ENCODE measurements around the gene YWHAE.

DNA sequence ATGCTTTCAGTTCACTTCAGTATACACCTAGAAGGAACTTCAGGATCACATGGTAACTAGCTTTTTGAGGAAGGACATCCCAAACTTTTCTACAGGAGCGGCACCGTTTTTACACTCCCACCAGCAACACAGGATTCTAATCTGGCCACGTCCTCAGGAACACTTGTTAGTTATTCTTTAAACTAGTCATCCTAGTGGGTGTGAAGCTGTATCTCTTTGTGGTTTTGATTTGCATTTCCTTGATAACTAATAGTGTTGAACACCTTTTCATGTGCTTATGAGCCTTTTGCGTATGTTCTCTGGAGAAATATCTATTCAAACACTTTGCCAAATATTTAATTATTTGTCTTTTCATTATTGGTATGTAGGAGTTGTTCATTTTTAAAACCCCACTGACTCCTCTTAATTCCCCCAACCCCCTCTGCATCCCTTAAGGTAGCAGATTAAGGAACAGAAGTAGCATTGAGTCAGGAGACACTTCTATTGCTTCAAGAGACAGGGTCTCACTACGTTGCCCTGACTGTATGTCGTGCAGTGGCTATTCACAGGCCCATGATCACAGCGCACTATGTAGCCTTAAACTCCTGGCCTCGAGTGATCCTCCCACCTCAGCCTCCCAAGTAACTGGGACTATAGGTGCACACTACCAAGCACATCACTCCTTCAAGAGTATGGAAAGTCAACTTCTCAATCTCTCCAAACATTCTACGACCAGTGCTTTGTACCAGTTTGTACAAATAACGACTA lies 25.4 kb downstream of the YWHAE start:
- TF ChIP-seq, protein P1, sequence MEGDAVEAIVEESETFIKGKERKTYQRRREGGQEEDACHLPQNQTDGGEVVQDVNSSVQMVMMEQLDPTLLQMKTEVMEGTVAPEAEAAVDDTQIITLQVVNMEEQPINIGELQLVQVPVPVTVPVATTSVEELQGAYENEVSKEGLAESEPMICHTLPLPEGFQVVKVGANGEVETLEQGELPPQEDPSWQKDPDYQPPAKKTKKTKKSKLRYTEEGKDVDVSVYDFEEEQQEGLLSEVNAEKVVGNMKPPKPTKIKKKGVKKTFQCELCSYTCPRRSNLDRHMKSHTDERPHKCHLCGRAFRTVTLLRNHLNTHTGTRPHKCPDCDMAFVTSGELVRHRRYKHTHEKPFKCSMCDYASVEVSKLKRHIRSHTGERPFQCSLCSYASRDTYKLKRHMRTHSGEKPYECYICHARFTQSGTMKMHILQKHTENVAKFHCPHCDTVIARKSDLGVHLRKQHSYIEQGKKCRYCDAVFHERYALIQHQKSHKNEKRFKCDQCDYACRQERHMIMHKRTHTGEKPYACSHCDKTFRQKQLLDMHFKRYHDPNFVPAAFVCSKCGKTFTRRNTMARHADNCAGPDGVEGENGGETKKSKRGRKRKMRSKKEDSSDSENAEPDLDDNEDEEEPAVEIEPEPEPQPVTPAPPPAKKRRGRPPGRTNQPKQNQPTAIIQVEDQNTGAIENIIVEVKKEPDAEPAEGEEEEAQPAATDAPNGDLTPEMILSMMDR (IDR thresholded peaks at IDR 0.05; ENCODE audit: poor library complexity), result no peak
- TF ChIP-seq EZH2 (IDR thresholded peaks at IDR 0.05; ENCODE audit: borderline replicate concordance), result no peak
